Testis (tissue), 2 donors: ENCODE measurements around the gene PXYLP1.

Experiments used
- POLR2A ChIP-seq: fragments of 450-650 bp; IDR thresholded peaks from one replicate; pipeline ENCODE4 v1.6.1; 2017; ENCODE audit warnings: antibody characterized with exemption, mild to moderate bottlenecking, moderate library complexity
- TF ChIP-seq, protein P1 (sequence below), 3 experiments: fragments of 450-650 bp in 2 of 3; fragments of 200-600 bp in 1 of 3; sonication (generic) in 1 of 3; IDR thresholded peaks; one replicate each; pipeline ENCODE4 v1.5.1; 2016 to 2019; ENCODE audit warnings: antibody characterized with exemption in 3 of 3, mild to moderate bottlenecking in 2 of 3, moderate library complexity in 1 of 3

DNA sequence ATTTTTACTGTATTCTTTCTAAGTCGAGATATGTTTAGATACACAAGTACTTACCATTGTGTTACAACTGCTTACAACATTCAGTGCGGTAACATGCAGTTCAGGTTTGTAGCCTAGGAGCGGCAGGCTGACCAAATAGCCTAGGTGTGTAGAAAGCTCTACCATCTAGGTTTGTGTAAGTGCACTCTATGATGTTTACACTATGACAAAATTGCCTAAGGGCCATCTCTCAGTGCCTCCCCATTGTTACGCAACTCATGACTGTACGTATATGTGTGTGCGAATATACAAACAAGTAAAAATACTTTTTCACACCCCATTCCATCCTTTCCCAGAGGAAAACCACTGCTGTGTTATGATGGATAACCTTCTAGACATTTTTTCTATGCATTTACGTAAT, 44.3 kb downstream of the PXYLP1 start:
- TF ChIP-seq POLR2A, result no peak
- TF ChIP-seq, protein P1, sequence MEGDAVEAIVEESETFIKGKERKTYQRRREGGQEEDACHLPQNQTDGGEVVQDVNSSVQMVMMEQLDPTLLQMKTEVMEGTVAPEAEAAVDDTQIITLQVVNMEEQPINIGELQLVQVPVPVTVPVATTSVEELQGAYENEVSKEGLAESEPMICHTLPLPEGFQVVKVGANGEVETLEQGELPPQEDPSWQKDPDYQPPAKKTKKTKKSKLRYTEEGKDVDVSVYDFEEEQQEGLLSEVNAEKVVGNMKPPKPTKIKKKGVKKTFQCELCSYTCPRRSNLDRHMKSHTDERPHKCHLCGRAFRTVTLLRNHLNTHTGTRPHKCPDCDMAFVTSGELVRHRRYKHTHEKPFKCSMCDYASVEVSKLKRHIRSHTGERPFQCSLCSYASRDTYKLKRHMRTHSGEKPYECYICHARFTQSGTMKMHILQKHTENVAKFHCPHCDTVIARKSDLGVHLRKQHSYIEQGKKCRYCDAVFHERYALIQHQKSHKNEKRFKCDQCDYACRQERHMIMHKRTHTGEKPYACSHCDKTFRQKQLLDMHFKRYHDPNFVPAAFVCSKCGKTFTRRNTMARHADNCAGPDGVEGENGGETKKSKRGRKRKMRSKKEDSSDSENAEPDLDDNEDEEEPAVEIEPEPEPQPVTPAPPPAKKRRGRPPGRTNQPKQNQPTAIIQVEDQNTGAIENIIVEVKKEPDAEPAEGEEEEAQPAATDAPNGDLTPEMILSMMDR (IDR thresholded peaks at IDR 0.05), result no peak
